ENCODE measurements around the gene PTP4A1. TPM values are rescaled to one million over a fixed set of nuclear protein-coding genes. Genes with fewer than 3 reads are reported as not detected.

The PTP4A1 gene
- 82.9 TPM for polyA plus RNA-seq (2012; ENCODE audit: insufficient read length, low read depth)

DNA sequence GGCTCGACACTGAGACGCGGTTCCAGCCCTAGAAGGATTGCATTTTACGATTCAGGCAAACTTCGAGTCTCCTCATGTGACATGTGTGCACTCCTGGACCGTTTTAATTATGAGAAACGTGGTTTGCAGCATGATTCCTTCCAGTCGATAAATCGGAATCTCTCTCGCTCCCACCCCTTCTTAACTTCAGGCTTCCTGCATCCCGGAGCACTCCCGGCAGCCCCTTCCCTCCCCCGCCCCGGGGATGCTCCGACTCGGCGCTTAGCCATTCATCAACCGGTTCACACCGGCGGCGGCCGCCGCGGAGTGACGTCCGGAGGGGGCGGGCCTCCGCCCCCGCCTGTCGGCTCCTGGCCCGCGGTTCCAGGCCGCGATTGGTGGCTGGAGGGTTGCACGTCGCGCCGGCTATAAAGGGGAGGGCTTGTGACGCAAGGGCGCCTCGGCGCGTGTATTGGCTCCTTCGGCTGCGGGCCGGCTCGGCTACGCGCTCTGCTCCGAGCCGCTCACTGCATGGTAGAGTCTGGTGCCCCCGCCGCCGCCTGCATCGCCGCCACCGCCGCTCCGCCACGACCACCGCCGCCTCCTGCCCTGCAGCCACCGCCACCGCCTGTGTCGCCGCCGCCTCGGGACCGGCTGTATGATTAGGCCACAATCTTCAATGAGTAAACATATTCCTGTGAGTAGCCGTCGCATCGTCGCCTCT lies at the start of gene PTP4A1, which contains the start of gene LOC128125822:
PTP4A1 (plus strand) TSS at position 437 of the 703 bp plus-strand sequence. CDS start 4,401 bp downstream, outside the sequence.
LOC128125822 (plus strand) TSS at position 437 of the 703 bp plus-strand sequence.
- TF ChIP-seq SIN3A (IDR thresholded peaks at IDR 0.05; ENCODE audit: borderline replicate concordance, insufficient read depth, low read length) = no peak
- peak; percentile 76 for TF ChIP-seq POLR2AphosphoS5 (IDR thresholded peaks at IDR 0.05; ENCODE audit: low read depth, low read length)
- TF ChIP-seq, protein P1, sequence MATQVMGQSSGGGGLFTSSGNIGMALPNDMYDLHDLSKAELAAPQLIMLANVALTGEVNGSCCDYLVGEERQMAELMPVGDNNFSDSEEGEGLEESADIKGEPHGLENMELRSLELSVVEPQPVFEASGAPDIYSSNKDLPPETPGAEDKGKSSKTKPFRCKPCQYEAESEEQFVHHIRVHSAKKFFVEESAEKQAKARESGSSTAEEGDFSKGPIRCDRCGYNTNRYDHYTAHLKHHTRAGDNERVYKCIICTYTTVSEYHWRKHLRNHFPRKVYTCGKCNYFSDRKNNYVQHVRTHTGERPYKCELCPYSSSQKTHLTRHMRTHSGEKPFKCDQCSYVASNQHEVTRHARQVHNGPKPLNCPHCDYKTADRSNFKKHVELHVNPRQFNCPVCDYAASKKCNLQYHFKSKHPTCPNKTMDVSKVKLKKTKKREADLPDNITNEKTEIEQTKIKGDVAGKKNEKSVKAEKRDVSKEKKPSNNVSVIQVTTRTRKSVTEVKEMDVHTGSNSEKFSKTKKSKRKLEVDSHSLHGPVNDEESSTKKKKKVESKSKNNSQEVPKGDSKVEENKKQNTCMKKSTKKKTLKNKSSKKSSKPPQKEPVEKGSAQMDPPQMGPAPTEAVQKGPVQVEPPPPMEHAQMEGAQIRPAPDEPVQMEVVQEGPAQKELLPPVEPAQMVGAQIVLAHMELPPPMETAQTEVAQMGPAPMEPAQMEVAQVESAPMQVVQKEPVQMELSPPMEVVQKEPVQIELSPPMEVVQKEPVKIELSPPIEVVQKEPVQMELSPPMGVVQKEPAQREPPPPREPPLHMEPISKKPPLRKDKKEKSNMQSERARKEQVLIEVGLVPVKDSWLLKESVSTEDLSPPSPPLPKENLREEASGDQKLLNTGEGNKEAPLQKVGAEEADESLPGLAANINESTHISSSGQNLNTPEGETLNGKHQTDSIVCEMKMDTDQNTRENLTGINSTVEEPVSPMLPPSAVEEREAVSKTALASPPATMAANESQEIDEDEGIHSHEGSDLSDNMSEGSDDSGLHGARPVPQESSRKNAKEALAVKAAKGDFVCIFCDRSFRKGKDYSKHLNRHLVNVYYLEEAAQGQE (IDR thresholded peaks at IDR 0.05; ENCODE audit: insufficient read depth in 1 of 2, low read depth in 2 of 2, low read length in 2 of 2) = no peak
- peak; percentile 50 for TF ChIP-seq FOXP2 (optimal IDR thresholded peaks at IDR 0.05; ENCODE audit: borderline replicate concordance, extremely low read depth, extremely low read length, insufficient read depth)
- TF ChIP-seq TAF1 (IDR thresholded peaks at IDR 0.05; ENCODE audit: borderline replicate concordance, insufficient read depth, low read length) = peak; percentile 83; the same call in 1 of the 2 replicates

DNA sequence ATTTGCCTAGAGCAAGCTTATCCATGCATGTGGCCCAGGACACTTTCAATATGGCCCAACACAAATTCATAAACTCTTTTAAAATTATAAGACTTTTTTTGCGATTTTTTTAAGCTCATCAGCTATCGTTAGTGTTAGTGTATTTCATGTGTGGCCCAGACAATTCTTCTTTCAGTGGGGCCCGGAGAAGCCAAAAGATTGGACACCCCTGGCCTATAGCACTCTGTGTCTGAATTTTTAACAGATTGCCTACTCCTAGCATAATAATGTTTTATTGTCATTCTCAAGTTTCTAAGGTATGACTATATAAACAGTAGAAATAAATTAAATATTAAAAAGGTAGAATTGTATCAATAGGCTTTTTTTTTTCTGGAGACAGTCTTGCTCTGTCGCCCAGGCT lies 48.6 kb upstream of the PTP4A1 start:
- no peak for TF ChIP-seq POLR2AphosphoS5 (IDR thresholded peaks at IDR 0.05; ENCODE audit: low read depth, low read length)
- TF ChIP-seq, protein P1 (IDR thresholded peaks at IDR 0.05; ENCODE audit: insufficient read depth in 1 of 2, low read depth in 2 of 2, low read length in 2 of 2) = no peak
- TF ChIP-seq TAF1 (IDR thresholded peaks at IDR 0.05; ENCODE audit: borderline replicate concordance, insufficient read depth, low read length) = no peak
- no peak for TF ChIP-seq SIN3A (IDR thresholded peaks at IDR 0.05; ENCODE audit: borderline replicate concordance, insufficient read depth, low read length)
- no peak for TF ChIP-seq FOXP2 (optimal IDR thresholded peaks at IDR 0.05; ENCODE audit: borderline replicate concordance, extremely low read depth, extremely low read length, insufficient read depth)

DNA sequence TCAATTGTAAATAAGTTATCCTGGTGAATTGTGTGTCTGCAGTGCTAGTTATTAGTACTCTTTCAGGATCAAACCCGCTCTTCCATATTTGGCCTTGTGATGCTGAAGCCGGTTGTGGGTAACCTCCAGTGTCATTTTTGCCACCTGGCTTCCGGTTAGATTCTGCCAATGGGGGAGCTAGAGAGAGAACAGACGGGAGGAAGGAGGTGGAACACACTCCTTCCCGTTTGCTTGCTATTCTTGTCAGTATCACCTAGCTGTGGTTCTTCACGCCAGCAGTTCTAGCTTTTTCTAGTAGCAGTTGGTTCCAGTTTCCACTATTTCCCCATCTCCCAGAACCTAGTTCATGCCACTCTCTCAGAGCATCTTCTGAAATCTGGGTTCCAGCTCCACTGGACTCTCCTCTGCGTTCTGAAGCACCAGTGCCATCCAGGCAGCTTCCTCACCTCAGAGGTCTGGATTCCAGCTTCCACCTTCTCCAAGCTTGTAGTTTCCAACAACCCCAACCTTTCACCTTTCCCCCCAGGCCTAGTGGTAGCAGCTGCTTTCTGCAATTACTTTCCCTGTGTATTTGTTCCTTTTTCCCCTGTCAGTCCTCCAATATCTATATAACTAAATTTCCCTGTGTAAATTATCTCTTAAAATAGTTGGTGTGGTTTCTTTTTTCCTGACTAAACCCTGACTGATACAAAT lies 46.9 kb upstream of the PTP4A1 start:
- TF ChIP-seq POLR2AphosphoS5 (IDR thresholded peaks at IDR 0.05; ENCODE audit: low read depth, low read length) = no peak
- no peak for TF ChIP-seq TAF1 (IDR thresholded peaks at IDR 0.05; ENCODE audit: borderline replicate concordance, insufficient read depth, low read length)
- TF ChIP-seq, protein P1 (IDR thresholded peaks at IDR 0.05; ENCODE audit: insufficient read depth in 1 of 2, low read depth in 2 of 2, low read length in 2 of 2) = no peak
- no peak for TF ChIP-seq SIN3A (IDR thresholded peaks at IDR 0.05; ENCODE audit: borderline replicate concordance, insufficient read depth, low read length)
- TF ChIP-seq FOXP2 (optimal IDR thresholded peaks at IDR 0.05; ENCODE audit: borderline replicate concordance, extremely low read depth, extremely low read length, insufficient read depth) = no peak

DNA sequence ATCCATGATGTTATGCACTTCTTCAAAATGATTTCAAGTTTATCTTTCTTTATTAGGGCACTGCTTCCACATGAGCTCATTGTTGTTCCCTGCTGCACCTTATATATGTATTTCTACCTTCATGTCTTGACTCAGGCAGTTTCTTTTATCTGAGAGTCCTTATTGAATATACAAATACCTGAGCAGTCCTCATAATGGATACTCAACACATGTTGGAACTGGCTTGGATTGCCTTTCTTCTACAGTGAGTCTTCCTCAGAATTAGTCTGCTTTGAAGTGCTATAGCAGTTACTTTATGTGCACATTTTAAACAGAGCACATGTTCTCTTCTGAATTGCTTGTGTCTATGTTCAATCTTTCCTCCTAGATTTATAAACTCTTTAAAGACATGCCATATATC lies 45.3 kb upstream of the PTP4A1 start:
- TF ChIP-seq TAF1 (IDR thresholded peaks at IDR 0.05; ENCODE audit: borderline replicate concordance, insufficient read depth, low read length) = no peak
- TF ChIP-seq SIN3A (IDR thresholded peaks at IDR 0.05; ENCODE audit: borderline replicate concordance, insufficient read depth, low read length) = no peak
- TF ChIP-seq, protein P1 (IDR thresholded peaks at IDR 0.05; ENCODE audit: insufficient read depth in 1 of 2, low read depth in 2 of 2, low read length in 2 of 2) = no peak
- TF ChIP-seq POLR2AphosphoS5 (IDR thresholded peaks at IDR 0.05; ENCODE audit: low read depth, low read length) = no peak
- TF ChIP-seq FOXP2 (optimal IDR thresholded peaks at IDR 0.05; ENCODE audit: borderline replicate concordance, extremely low read depth, extremely low read length, insufficient read depth) = no peak
